Thyroid gland (tissue), 4 donors: ENCODE measurements around the gene PLEKHM2. TPM values are rescaled to one million over a fixed set of nuclear protein-coding genes. Genes with fewer than 3 reads are reported as not detected.

ENCODE experiments used
- DNase-seq, 2 donors: peaks; one replicate each; pipeline ENCODE4 v3.0.0-alpha.2; 2019
- H3K27ac ChIP-seq, 3 donors: fragments of 200-600 bp; sonication (generic); 1 replicate in 2 of 3; 2 replicates in 1 of 3; pipeline ENCODE4 v1.5.1; 2016 to 2019; ENCODE audit warnings: mild to moderate bottlenecking in 1 of 3, moderate library complexity in 1 of 3
- H3K27me3 ChIP-seq: fragments of 200-600 bp; sonication (generic); one replicate; pipeline ENCODE4 v1.5.1; 2019
- H3K36me3 ChIP-seq, 2 donors: fragments of 200-600 bp; sonication (generic); one replicate each; pipeline ENCODE4 v1.5.1; 2016 to 2019
- H3K4me1 ChIP-seq, 2 donors: fragments of 200-600 bp; sonication (generic); one replicate each; pipeline ENCODE4 v1.5.1; 2017 to 2019
- H3K4me3 ChIP-seq, 3 donors: fragments of 200-600 bp; sonication (generic); replicated peaks in 1 of 3; 1 replicate in 2 of 3; 2 replicates in 1 of 3; pipeline ENCODE4 v1.5.1; 2016; ENCODE audit warnings: mild to moderate bottlenecking in 1 of 3
- H3K9me3 ChIP-seq: fragments of 200-600 bp; sonication (generic); one replicate; pipeline ENCODE4 v1.5.1; 2017
- POLR2A ChIP-seq, 2 donors: fragments of 450-650 bp; IDR thresholded peaks; one replicate each; pipeline ENCODE4 v1.6.1; 2017; ENCODE audit warnings: antibody characterized with exemption in 2 of 2, mild to moderate bottlenecking in 2 of 2, moderate library complexity in 1 of 2
- WGBS, 2 donors: methylation state at CpG; one replicate each; pipeline ENCODE4 v1.1.5; 2017; 5-methylcytosine and 5-hydroxymethylcytosine counted together
- intact Hi-C: fragments of 100-400 bp; cut with DNase I; formaldehyde crosslinking; loops from one replicate; pipeline ENCODE4 v1.15.1; 2023
- total RNA-seq, 4 donors: library from RNA; depleted of rRNA; stranded (reverse); fragments of >200 nt; gene quantifications; one replicate each; pipeline ENCODE4 v1.2.3, GENCODE V29; 2016
- TF ChIP-seq, protein P1 (sequence below), 6 experiments: fragments of 200-600 bp in 3 of 6; fragments of 450-650 bp in 3 of 6; sonication (generic) in 3 of 6; IDR thresholded peaks; one replicate each; pipeline ENCODE4 v1.5.1; 2016 to 2019; ENCODE audit warnings: antibody characterized with exemption in 6 of 6, mild to moderate bottlenecking in 2 of 6, inconsistent platforms in 1 of 6, moderate library complexity in 1 of 6

PLEKHM2 gene
- total RNA-seq, 4 donors from 2014 or later, result 38.3 to 48.4 (median 39.4) TPM

DNA sequence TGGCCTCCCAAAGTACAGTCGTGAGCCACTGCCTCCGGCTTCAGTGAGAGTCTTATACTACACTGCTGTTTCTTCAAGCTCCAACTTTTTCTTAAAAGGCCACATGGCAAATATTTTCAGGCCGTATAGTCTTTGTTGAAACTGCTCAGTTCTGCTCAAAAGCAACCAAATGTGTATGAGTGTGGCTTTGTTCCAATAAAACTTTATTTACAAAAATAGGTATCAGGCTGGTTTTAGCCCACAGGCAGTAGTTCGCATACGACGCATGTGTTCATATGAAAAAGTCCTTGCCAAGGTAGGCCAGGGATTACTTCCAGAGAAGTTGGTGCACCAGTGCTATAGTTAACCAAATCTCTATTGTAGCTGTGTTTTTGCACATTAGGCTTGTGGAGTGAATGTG lies 6.2 kb downstream of the PLEKHM2 start:
- 94 to 96% methylated on average over 6 of the region's 6 CpGs for WGBS, 2 donors
- no peaks in the 10 kb centered on the region for H3K36me3 ChIP-seq
- no peaks in the 10 kb centered on the region for H3K27me3 ChIP-seq
- H3K4me1 ChIP-seq, result peaks cover 0 to 18% of the 10 kb centered on the region in 2 donors
- no peak overlapping the region for H3K27ac ChIP-seq
- no peak overlapping the region for H3K4me3 ChIP-seq
- TF ChIP-seq, protein P1, sequence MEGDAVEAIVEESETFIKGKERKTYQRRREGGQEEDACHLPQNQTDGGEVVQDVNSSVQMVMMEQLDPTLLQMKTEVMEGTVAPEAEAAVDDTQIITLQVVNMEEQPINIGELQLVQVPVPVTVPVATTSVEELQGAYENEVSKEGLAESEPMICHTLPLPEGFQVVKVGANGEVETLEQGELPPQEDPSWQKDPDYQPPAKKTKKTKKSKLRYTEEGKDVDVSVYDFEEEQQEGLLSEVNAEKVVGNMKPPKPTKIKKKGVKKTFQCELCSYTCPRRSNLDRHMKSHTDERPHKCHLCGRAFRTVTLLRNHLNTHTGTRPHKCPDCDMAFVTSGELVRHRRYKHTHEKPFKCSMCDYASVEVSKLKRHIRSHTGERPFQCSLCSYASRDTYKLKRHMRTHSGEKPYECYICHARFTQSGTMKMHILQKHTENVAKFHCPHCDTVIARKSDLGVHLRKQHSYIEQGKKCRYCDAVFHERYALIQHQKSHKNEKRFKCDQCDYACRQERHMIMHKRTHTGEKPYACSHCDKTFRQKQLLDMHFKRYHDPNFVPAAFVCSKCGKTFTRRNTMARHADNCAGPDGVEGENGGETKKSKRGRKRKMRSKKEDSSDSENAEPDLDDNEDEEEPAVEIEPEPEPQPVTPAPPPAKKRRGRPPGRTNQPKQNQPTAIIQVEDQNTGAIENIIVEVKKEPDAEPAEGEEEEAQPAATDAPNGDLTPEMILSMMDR (IDR thresholded peaks at IDR 0.05), result no peak
- no peak for TF ChIP-seq POLR2A (IDR thresholded peaks at IDR 0.05)
- H3K9me3 ChIP-seq, result no peaks in the 10 kb centered on the region
- intact Hi-C loops, result no loop called here
- DNase-seq, result no peak

DNA sequence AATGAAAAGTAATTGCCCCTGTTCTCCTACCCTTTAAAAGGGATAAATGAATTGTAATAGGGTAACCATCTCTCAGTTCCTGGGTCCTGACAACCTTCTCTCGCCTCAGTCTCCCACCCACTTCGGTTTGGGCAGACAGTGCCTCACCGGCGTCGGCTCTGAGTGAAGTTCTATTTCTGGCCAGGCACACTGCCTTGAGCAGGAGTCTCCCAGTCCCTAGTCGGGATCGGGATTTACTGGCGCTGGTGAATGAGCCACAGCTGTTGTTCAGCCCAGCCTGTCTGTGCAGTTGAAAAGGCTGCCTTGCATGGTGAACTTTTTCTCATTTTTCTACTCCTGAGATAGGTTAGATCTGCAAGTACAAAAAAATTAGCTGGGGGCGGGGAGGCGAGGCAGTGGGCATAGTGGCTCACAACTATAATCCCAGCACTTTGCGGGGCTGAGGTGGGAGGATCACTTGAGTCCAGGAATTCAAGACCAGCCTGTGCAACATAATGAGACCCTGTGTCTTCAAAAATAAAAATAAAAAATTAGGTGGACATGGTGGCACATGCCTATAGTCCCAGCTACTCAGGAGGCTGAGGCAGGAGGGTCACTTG lies 7.4 kb downstream of the PLEKHM2 start:
- Histone ChIP-seq H3K4me1 (peaks cover 0 to 9% of the 10 kb centered on the region in 2 donors), H3K4me3 (no peak overlapping the region), H3K9me3 (no peaks in the 10 kb centered on the region), H3K27ac (no peak overlapping the region), H3K36me3 (no peaks in the 10 kb centered on the region), H3K27me3 (no peaks in the 10 kb centered on the region)
- WGBS, 2 donors, result 73 to 90% methylated on average over 11 of the region's 11 CpGs
- intact Hi-C loops, result no loop called here
- no peak for DNase-seq
- TF ChIP-seq, protein P1 (IDR thresholded peaks at IDR 0.05), result no peak
- no peak for TF ChIP-seq POLR2A (IDR thresholded peaks at IDR 0.05)

DNA sequence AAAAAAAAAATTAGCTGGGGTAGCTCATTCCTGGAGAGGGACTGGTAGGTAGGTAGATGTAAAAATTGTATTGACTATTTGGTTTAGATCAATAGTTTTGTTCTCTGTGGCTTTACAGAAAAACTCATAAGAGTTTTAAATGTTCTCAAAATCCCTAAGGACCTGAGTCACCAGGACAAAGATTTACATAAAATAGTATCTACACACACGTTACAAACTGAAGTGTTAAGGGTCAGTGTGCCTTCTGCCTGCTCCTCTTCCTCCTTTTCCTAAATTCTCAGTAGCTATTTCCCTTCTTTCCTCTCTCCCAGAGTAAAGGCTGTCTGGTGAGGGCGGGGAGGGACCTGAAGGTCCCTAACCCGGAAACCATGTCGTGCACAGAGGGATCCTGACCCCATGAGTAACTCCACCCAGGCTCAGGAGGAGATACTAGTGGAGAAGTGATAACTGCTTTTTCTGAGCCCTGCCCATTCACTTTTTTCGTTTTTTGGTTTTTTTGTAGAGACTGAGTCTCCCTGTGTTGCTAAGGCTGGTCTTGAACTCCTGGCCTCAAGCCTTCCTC lies 8.1 kb downstream of the PLEKHM2 start:
- Histone ChIP-seq H3K9me3 (no peaks in the 10 kb centered on the region), H3K27ac (no peak overlapping the region), H3K4me1 (peaks cover 0 to 13% of the 10 kb centered on the region in 2 donors), H3K27me3 (no peaks in the 10 kb centered on the region), H3K4me3 (no peak overlapping the region), H3K36me3 (no peaks in the 10 kb centered on the region)
- 76 to 78% methylated on average over 5 of the region's 5 CpGs for WGBS, 2 donors
- DNase-seq, result no peak
- TF ChIP-seq POLR2A (IDR thresholded peaks at IDR 0.05), result no peak
- TF ChIP-seq, protein P1 (IDR thresholded peaks at IDR 0.05), result no peak
- intact Hi-C loops, result no loop called here

DNA sequence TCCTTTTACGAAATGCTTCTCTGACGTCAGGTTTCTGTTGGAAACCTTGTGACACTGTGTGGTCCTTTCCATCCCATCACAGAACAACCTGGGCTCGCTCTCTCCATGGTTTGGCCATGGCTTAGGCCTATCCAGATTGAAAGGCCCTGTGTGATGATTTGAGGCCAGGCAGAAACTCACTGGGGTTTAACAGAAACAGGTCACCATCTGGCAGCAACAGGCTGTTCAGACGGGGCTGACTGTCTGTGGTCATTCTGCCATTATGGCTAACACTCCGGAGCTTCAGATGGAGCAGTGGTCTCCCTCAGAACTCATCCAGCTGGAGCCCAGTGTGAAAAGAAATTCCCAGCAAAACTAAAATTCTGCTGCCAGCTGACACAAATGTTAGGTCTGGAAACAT lies 9.3 kb downstream of the PLEKHM2 start:
- H3K9me3 ChIP-seq, result no peaks in the 10 kb centered on the region
- no peak overlapping the region for H3K4me3 ChIP-seq
- no peak for TF ChIP-seq POLR2A (IDR thresholded peaks at IDR 0.05)
- TF ChIP-seq, protein P1 (IDR thresholded peaks at IDR 0.05), result no peak
- intact Hi-C loops, result no loop called here
- 96 to 98% methylated on average over 5 of the region's 5 CpGs for WGBS, 2 donors
- H3K36me3 ChIP-seq, result no peaks in the 10 kb centered on the region
- H3K4me1 ChIP-seq, result peaks cover 0 to 17% of the 10 kb centered on the region in 2 donors
- no peak overlapping the region for H3K27ac ChIP-seq
- no peaks in the 10 kb centered on the region for H3K27me3 ChIP-seq
- DNase-seq, result no peak

DNA sequence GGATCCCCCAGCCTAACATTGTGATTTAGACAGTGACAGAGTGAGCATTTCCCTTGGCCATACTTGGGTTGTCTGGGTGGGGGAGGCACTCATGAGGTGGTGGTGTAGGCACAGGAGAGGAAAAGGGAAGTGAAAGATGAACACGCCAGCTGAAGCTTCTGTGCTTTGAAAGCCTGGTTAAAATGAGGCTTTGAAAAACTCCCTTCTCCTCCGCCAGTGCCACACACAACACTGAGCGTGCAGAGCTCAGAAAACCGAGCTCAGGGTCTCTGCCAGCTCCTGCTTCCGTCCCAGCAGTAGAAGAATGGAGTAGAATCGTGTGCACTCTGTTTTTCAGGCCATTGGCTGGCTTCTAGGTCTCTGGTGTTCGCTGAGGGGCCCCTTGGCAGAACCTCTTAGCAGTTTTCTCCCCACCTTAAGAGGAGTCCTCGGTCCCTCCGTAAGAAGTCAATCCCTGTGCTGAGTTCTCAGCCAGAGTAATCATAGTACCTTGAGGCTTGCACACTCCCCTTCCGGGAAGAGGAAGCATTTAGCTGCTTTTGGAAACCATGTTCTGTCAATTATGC lies 12.9 kb downstream of the PLEKHM2 start:
- H3K27me3 ChIP-seq, result no peaks in the 10 kb centered on the region
- H3K4me3 ChIP-seq, result no peak overlapping the region
- no peak for DNase-seq
- peak overlapping the region in 1 of 3 donors; percentile 43 for H3K27ac ChIP-seq
- TF ChIP-seq, protein P1 (IDR thresholded peaks at IDR 0.05), result no peak
- TF ChIP-seq POLR2A (IDR thresholded peaks at IDR 0.05), result no peak
- intact Hi-C loops, result no loop called here
- H3K36me3 ChIP-seq, result no peaks in the 10 kb centered on the region
- 43 to 66% methylated on average over 9 to 10 of the region's 10 CpGs for WGBS, 2 donors
- H3K9me3 ChIP-seq, result no peaks in the 10 kb centered on the region
- peaks cover 12 to 22% of the 10 kb centered on the region in 2 donors for H3K4me1 ChIP-seq
